H1 (cell line): ENCODE measurements around the gene GDPD5. TPM values are rescaled to one million over a fixed set of nuclear protein-coding genes. Genes with fewer than 3 reads are reported as not detected.

Experiments used
- CHD7 ChIP-seq: fragments of 300-600 bp; sonication (generic); IDR thresholded peaks from 2 replicates; pipeline ENCODE4 v1.7.1; 2012; ENCODE audit warnings: low read length, moderate library complexity, mild to moderate bottlenecking, inconsistent platforms; ENCODE audit not compliant: insufficient replicate concordance
- E2F6 ChIP-seq: IDR thresholded peaks from 2 replicates; pipeline ENCODE4 v1.6.1; 2012; ENCODE audit warnings: inconsistent platforms
- JUN ChIP-seq: IDR thresholded peaks from 2 replicates; pipeline ENCODE4 v1.6.1; 2011; ENCODE audit warnings: low read depth, mild to moderate bottlenecking, improper control_type of control experiment, low read length
- KDM5A ChIP-seq: fragments of 200-600 bp; IDR thresholded peaks from 2 replicates; pipeline ENCODE4 v1.7.1; 2012; ENCODE audit warnings: mild to moderate bottlenecking, low read length, inconsistent platforms, mixed read lengths
- POLR2A ChIP-seq, 2 experiments: IDR thresholded peaks; 1 replicate in 1 of 2; 2 replicates in 1 of 2; pipeline ENCODE4 v1.6.1; 2011; ENCODE audit warnings: low read depth in 2 of 2, low read length in 2 of 2, mild to moderate bottlenecking in 2 of 2; ENCODE audit errors: control extremely low read depth in 1 of 2
- RAD21 ChIP-seq, 2 experiments: IDR thresholded peaks in 1 of 2; conservative IDR thresholded peaks in 1 of 2; 2 replicates each; pipeline ENCODE4 v1.6.1; 2011; ENCODE audit warnings: low read depth in 2 of 2, low read length in 2 of 2, improper control_type of control experiment in 1 of 2, inconsistent platforms in 1 of 2, mild to moderate bottlenecking in 1 of 2, moderate library complexity in 1 of 2
- SIN3A ChIP-seq, 2 experiments: IDR thresholded peaks in 1 of 2; conservative IDR thresholded peaks in 1 of 2; 2 replicates each; pipeline ENCODE4 v1.6.1; 2011 to 2012; ENCODE audit warnings: low read length in 2 of 2, improper control_type of control experiment in 1 of 2, low read depth in 1 of 2, mild to moderate bottlenecking in 1 of 2
- SP1 ChIP-seq: IDR thresholded peaks from 2 replicates; pipeline ENCODE4 v1.6.1; 2011; ENCODE audit warnings: low read depth, low read length
- YY1 ChIP-seq: IDR thresholded peaks from 2 replicates; pipeline ENCODE4 v1.6.1; 2011; ENCODE audit warnings: low read depth, mild to moderate bottlenecking, low read length
- polyA plus RNA-seq, 7 experiments: library from polyadenylated mRNA; depleted of rRNA in 3 of 7; stranded (reverse) in 5 of 7; unstranded in 2 of 7; fragments of >200 nt in 5 of 7; fragments of 200-250 nt in 2 of 7; gene quantifications; 1 replicate in 5 of 7; 2 replicates in 1 of 7; 4 replicates in 1 of 7; pipeline versions ENCODE4 v1.2.1 to v1.2.3, GENCODE V29; 2011 to 2013; ENCODE audit warnings: missing spikeins in 2 of 7, mixed read lengths in 2 of 7
- total RNA-seq: library from RNA; stranded (reverse); fragmentation: NEBNext Ultra II Directional; extraction: Animal tissue kit (Norgen Biotek cat#: 25700); gene quantifications from 2 replicates; pipeline ENCODE4 v1.2.1, GENCODE V29; 2021

Gene GDPD5
- total and polyA plus RNA-seq, 2 of the 8 experiments (the other 6 are each of a cell fraction or from before 2014, with no cell fraction given): 7.8 to 8.6 TPM

GRCh38 chr11:75555079-75555811, 29.5 kb upstream of the GDPD5 start (continued):
- TF ChIP-seq CHD7: no peak
- TF ChIP-seq YY1: no peak
- no peak for TF ChIP-seq E2F6
- TF ChIP-seq JUN: no peak
- TF ChIP-seq POLR2A (IDR thresholded peaks at IDR 0.05; ENCODE audit: control extremely low read depth in 1 of 2, low read depth in 2 of 2, low read length in 2 of 2): no peak
- TF ChIP-seq SIN3A (conservative IDR thresholded peaks at IDR 0.05 in 1 of 2, IDR thresholded peaks at IDR 0.05 in 1 of 2; ENCODE audit: low read depth in 1 of 2, low read length in 2 of 2): no peak
- TF ChIP-seq RAD21 (IDR thresholded peaks at IDR 0.05 in 1 of 2, conservative IDR thresholded peaks at IDR 0.05 in 1 of 2; ENCODE audit: low read depth in 2 of 2, low read length in 2 of 2): no peak
- TF ChIP-seq KDM5A: no peak
- TF ChIP-seq SP1: no peak
